Activated CD4-positive, alpha-beta T cell treated with anti-CD3 and anti-CD28 coated beads for 36 hours (primary cell): Measurements from ENCODE around the gene TLR8. TPM values are rescaled to one million over a fixed set of nuclear protein-coding genes. Genes with fewer than 3 reads are reported as not detected.

Source experiments
- ATAC-seq: fragments of 200-7000 bp; cut with Tn5 transposase; one replicate; pipeline ENCODE4 v1.10.0; 2021; ENCODE audit warnings: mild to moderate bottlenecking, moderate library complexity
- CTCF ChIA-PET: fragments of 350-600 bp; sonication (Branson Sonifier 250); formaldehyde crosslinking; loops from one replicate; lab custom pipeline; 2021; ENCODE audit warnings: antibody characterized with exemption; lab: Charles Lee
- POLR2A ChIA-PET: fragments of 350-600 bp; sonication (Branson Sonifier 250); formaldehyde crosslinking; loops from one replicate; lab custom pipeline; 2021; ENCODE audit warnings: antibody characterized with exemption, inconsistent platforms; lab: Charles Lee
- DNase-seq: peaks from one replicate; pipeline ENCODE4 v3.0.0-alpha.2; 2020
- H3K27ac Mint-ChIP-seq: one replicate; pipeline ENCODE4 v1.8.0; 2021; ENCODE audit warnings: mixed read lengths
- H3K27me3 Mint-ChIP-seq: one replicate; pipeline ENCODE4 v1.8.0; 2021; ENCODE audit warnings: mixed read lengths
- H3K36me3 Mint-ChIP-seq: one replicate; pipeline ENCODE4 v1.8.0; 2021; ENCODE audit warnings: low read depth, mixed read lengths
- H3K4me1 Mint-ChIP-seq: one replicate; pipeline ENCODE4 v1.8.0; 2021; ENCODE audit warnings: mixed read lengths
- H3K4me3 Mint-ChIP-seq: one replicate; pipeline ENCODE4 v1.8.0; 2021; ENCODE audit warnings: mild to moderate bottlenecking, moderate library complexity, mixed read lengths
- H3K9me3 Mint-ChIP-seq: one replicate; pipeline ENCODE4 v1.8.0; 2021; ENCODE audit warnings: low read depth, mixed read lengths
- intact Hi-C, 2 experiments: fragments of 100-400 bp; cut with DNase I in 1 of 2; cut with micrococcal nuclease in 1 of 2; formaldehyde crosslinking; loops; one replicate each; pipeline versions ENCODE4 v1.14.2 to v1.15.1; 2022 to 2024; cut with DNase I, micrococcal nuclease
- total RNA-seq, 2 experiments: library from RNA; stranded (reverse); gene quantifications; one replicate each; pipeline ENCODE4 v1.2.3, GENCODE V29; 2021

TLR8 gene
- total RNA-seq, 2 experiments from 2014 or later: not detected

- no peaks in the 10 kb centered on the region for H3K27me3 Mint-ChIP-seq
- intact Hi-C loops: no loop called here
- H3K9me3 Mint-ChIP-seq: peaks cover 2% of the 10 kb centered on the region
- no peak for DNase-seq
- peak overlapping the region; percentile 65 for H3K27ac Mint-ChIP-seq
- H3K4me3 Mint-ChIP-seq: no peak overlapping the region
- ATAC-seq: no peak
- POLR2A ChIA-PET: no interaction called here
- H3K4me1 Mint-ChIP-seq: peaks cover 61% of the 10 kb centered on the region
- CTCF ChIA-PET: interaction anchor here (0.7 to 1.3 kb wide), 3 partner anchors 8 to 148 kb away, joined by 3 read pairs; no protein-coding TSS in a partner anchor
- H3K36me3 Mint-ChIP-seq: peaks cover 6% of the 10 kb centered on the region
These were observed 58.9 kb downstream of the TLR8 start for GRCh38 chrX:12965131-12965940.

- Mint-ChIP-seq H3K4me3 (peak overlapping the region; percentile 43), H3K9me3 (peaks cover 2% of the 10 kb centered on the region), H3K36me3 (peaks cover 10% of the 10 kb centered on the region), H3K27me3 (no peaks in the 10 kb centered on the region), H3K27ac (peak overlapping the region; percentile 97), H3K4me1 (peaks cover 59% of the 10 kb centered on the region)
- ChIA-PET CTCF (interaction anchor here (0.9 to 1.3 kb wide), 4 partner anchors 10 to 148 kb away, joined by 3 read pairs; no protein-coding TSS in a partner anchor), POLR2A (no interaction called here)
- intact Hi-C loops: loop anchor here in 1 of 2 experiments (1.0 kb wide), 1 partner anchor 9 kb away; no protein-coding TSS in a partner anchor
- no peak for ATAC-seq
- no peak for DNase-seq
These were observed 59.7 kb downstream of the TLR8 start for GRCh38 chrX:12966151-12966550.

GRCh38 chrX:12967711-12968465, 61.5 kb downstream of the TLR8 start:
- H3K36me3 Mint-ChIP-seq: peaks cover 13% of the 10 kb centered on the region
- DNase-seq (peak; percentile 51), ATAC-seq (peak; percentile 48)
- peaks cover 48% of the 10 kb centered on the region for H3K4me1 Mint-ChIP-seq
- no peaks in the 10 kb centered on the region for H3K9me3 Mint-ChIP-seq
- intact Hi-C loops: no loop called here
- ChIA-PET POLR2A (interaction anchor here (0.6 to 1.8 kb wide), 5 partner anchors 10 to 119 kb away, joined by 3 to 6 read pairs (median 4); no protein-coding TSS in a partner anchor), CTCF (interaction anchor here (0.7 to 5.5 kb wide), 5 partner anchors 9 to 125 kb away, joined by 3 to 29 read pairs (median 4); no protein-coding TSS in a partner anchor)
- H3K4me3 Mint-ChIP-seq: peak overlapping the region; percentile 70
- H3K27ac Mint-ChIP-seq: peak overlapping the region; percentile 97
- no peaks in the 10 kb centered on the region for H3K27me3 Mint-ChIP-seq

GRCh38 chrX:12970691-12971202, 64.3 kb downstream of the TLR8 start:
- H3K27ac Mint-ChIP-seq: peak overlapping the region; percentile 98
- no peaks in the 10 kb centered on the region for H3K27me3 Mint-ChIP-seq
- CTCF ChIA-PET: interaction anchor here (0.6 to 5.5 kb wide), 9 partner anchors 9 to 517 kb away, joined by 3 to 29 read pairs (median 4); no protein-coding TSS in a partner anchor
- peaks cover 43% of the 10 kb centered on the region for H3K4me1 Mint-ChIP-seq
- POLR2A ChIA-PET: interaction anchor here (0.7 to 2.3 kb wide), 4 partner anchors 13 to 719 kb away, joined by 4 to 11 read pairs (median 4); no protein-coding TSS in a partner anchor
- H3K36me3 Mint-ChIP-seq: peaks cover 26% of the 10 kb centered on the region
- peak; percentile 67 for DNase-seq
- peak; percentile 39 for ATAC-seq
- peak overlapping the region; percentile 90 for H3K4me3 Mint-ChIP-seq
- H3K9me3 Mint-ChIP-seq: no peaks in the 10 kb centered on the region
- intact Hi-C loops: loop anchor here (1.0 to 10.0 kb wide), 4 partner anchors 13 to 404 kb away; no protein-coding TSS in a partner anchor

- H3K27me3 Mint-ChIP-seq: no peaks in the 10 kb centered on the region
- H3K27ac Mint-ChIP-seq: peak overlapping the region; percentile 98
- H3K9me3 Mint-ChIP-seq: no peaks in the 10 kb centered on the region
- peak; percentile 65 for DNase-seq
- H3K36me3 Mint-ChIP-seq: peaks cover 32% of the 10 kb centered on the region
- CTCF ChIA-PET: interaction anchor here (0.6 to 5.5 kb wide), 7 partner anchors 11 to 675 kb away, joined by 3 to 29 read pairs (median 5); no protein-coding TSS in a partner anchor
- POLR2A ChIA-PET: interaction anchor here (1.7 to 2.3 kb wide), 3 partner anchors 16 to 111 kb away, joined by 5 to 11 read pairs (median 5); no protein-coding TSS in a partner anchor
- intact Hi-C loops: loop anchor here in 1 of 2 experiments (2.0 to 10.0 kb wide), 2 partner anchors 21 to 403 kb away; no protein-coding TSS in a partner anchor
- H3K4me3 Mint-ChIP-seq: peak overlapping the region; percentile 90
- peaks cover 38% of the 10 kb centered on the region for H3K4me1 Mint-ChIP-seq
- peak; percentile 9 for ATAC-seq
These were observed 65.0 kb downstream of the TLR8 start for GRCh38 chrX:12971282-12972003.

- Mint-ChIP-seq H3K9me3 (no peaks in the 10 kb centered on the region), H3K27ac (peak overlapping the region; percentile 98), H3K27me3 (no peaks in the 10 kb centered on the region), H3K4me1 (peaks cover 33% of the 10 kb centered on the region), H3K36me3 (peaks cover 39% of the 10 kb centered on the region), H3K4me3 (peak overlapping the region; percentile 90)
- no peak for ATAC-seq
- ChIA-PET POLR2A (interaction anchor here (1.7 to 2.3 kb wide), 3 partner anchors 17 to 110 kb away, joined by 5 to 11 read pairs (median 5); no protein-coding TSS in a partner anchor), CTCF (interaction anchor here (0.6 to 5.5 kb wide), 4 partner anchors 17 to 674 kb away, joined by 3 to 29 read pairs (median 6); no protein-coding TSS in a partner anchor)
- DNase-seq: no peak
- intact Hi-C loops: loop anchor here in 1 of 2 experiments (10.0 kb wide), 1 partner anchor 403 kb away; no protein-coding TSS in a partner anchor
These were observed 65.8 kb downstream of the TLR8 start for GRCh38 chrX:12972243-12972642.

Other genes with a start within 250 kb of the TLR8 start
- gene PRPS2, start 115.2 kb upstream of the TLR8 start, total RNA-seq: 100 to 1,000 TPM; 110 to 116 TPM
- gene TLR7, start 39.5 kb upstream of the TLR8 start, total RNA-seq: under 1 TPM in 1 of 2 experiments, not detected in 1; 0.04 TPM
- gene TMSB4X, start 68.5 kb downstream of the TLR8 start, total RNA-seq: 1,000 to 10,000 TPM; 3,666 to 4,468 TPM
- gene FAM9C, start 138.0 kb downstream of the TLR8 start, total RNA-seq: not detected